ENCODE data around the gene NLRP6. TPM values are rescaled to one million over a fixed set of nuclear protein-coding genes. Genes with fewer than 3 reads are reported as not detected.

Gene NLRP6
- polyA plus RNA-seq, 1 experiment, result not detected

DNA sequence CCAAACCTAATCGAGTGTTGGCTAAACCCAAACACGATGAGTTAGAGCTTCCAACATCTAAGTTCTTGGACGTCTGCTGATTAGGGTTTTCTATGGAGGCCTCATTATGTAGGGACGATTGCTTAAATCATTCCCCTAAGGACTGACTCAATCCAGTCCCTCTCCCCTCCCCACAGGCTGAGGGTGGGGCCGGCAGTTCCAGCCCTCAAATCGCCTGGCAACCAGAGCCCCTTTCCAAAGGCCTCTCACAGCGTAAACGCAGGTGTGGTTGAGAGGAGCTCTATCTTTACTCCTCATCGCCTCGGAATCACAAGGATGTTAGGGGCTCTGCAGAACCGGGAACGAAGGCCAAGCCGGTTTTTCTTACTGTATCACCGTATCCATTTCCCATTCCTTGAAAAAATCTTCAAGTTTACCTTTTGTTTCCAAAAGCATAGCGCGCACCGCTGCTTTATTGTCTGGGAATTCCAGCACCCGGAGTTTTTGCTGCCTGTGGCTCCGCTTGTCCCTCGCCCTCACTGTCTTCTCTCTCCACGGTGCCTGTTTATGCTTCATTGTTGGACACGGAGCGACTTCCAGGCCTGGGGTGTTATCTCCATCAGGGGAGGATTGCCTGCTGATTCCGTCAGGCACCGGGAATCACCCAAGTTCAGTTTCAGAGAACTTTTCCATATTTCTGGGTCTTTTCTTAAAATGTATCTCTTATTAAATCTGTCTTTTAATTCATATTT is 56.2 kb downstream of the NLRP6 start:
- ChIA-PET CTCF (interaction anchor here (0.6 to 0.9 kb wide), 2 partner anchors 19 to 25 kb away, joined by 3 to 4 read pairs; no protein-coding TSS in a partner anchor), POLR2A (no interaction called here)
- TF ChIP-seq, protein P1, sequence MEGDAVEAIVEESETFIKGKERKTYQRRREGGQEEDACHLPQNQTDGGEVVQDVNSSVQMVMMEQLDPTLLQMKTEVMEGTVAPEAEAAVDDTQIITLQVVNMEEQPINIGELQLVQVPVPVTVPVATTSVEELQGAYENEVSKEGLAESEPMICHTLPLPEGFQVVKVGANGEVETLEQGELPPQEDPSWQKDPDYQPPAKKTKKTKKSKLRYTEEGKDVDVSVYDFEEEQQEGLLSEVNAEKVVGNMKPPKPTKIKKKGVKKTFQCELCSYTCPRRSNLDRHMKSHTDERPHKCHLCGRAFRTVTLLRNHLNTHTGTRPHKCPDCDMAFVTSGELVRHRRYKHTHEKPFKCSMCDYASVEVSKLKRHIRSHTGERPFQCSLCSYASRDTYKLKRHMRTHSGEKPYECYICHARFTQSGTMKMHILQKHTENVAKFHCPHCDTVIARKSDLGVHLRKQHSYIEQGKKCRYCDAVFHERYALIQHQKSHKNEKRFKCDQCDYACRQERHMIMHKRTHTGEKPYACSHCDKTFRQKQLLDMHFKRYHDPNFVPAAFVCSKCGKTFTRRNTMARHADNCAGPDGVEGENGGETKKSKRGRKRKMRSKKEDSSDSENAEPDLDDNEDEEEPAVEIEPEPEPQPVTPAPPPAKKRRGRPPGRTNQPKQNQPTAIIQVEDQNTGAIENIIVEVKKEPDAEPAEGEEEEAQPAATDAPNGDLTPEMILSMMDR (IDR thresholded peaks at IDR 0.05; ENCODE audit: insufficient read depth, low read depth, low read length), result no peak
- H3K4me3 ChIP-seq (ENCODE audit: low read depth, low read length), result no peak overlapping the region
- H3K27me3 ChIP-seq (ENCODE audit: control insufficient read depth, insufficient read depth, low read length), result no peaks in the 10 kb centered on the region
- no peak for DNase-seq (ENCODE audit: low read depth)
- H3K36me3 ChIP-seq (ENCODE audit: control insufficient read depth, insufficient read depth, low read length), result no peaks in the 10 kb centered on the region

Small RNAs within 50 kb of the gene (small RNA-seq; reads per million reads assigned to genes)
- gene AC136475.6 (ENCODE audit: insufficient read length, low read depth, low replicate concordance), result not detected

Other genes with a start within 250 kb of the NLRP6 start
- not detected in 2 replicates for gene SCGB1C1, start 85.3 kb upstream of the NLRP6 start, polyA plus RNA-seq (2011; rRNA removed)
- gene BET1L, start 71.0 kb upstream of the NLRP6 start, polyA plus RNA-seq (2011; rRNA removed), result 69.5 and 111 TPM in 2 replicates
- gene RIC8A, start 70.7 kb upstream of the NLRP6 start, polyA plus RNA-seq (2011; rRNA removed), result 169 and 242 TPM in 2 replicates
- 18.8 and 22.2 TPM in 2 replicates for gene SIRT3, start 42.1 kb upstream of the NLRP6 start, polyA plus RNA-seq (2011; rRNA removed)
- 158 and 187 TPM in 2 replicates for gene PSMD13, start 41.4 kb upstream of the NLRP6 start, polyA plus RNA-seq (2011; rRNA removed)
- 7.4 and 13.2 TPM in 2 replicates for gene PGGHG, start 10.7 kb downstream of the NLRP6 start, polyA plus RNA-seq (2011; rRNA removed)
- not detected in 2 replicates for gene IFITM5, start 21.1 kb downstream of the NLRP6 start, polyA plus RNA-seq (2011; rRNA removed)
- gene IFITM2, start 29.4 kb downstream of the NLRP6 start, polyA plus RNA-seq (2011; rRNA removed), result 456 and 813 TPM in 2 replicates
- 566 and 660 TPM in 2 replicates for gene IFITM1, start 35.6 kb downstream of the NLRP6 start, polyA plus RNA-seq (2011; rRNA removed)
- gene IFITM3, start 42.5 kb downstream of the NLRP6 start, polyA plus RNA-seq (2011; rRNA removed), result 989 and 1,538 TPM in 2 replicates
- gene B4GALNT4, start 91.1 kb downstream of the NLRP6 start, polyA plus RNA-seq (2011; rRNA removed), result 3.0 and 5.4 TPM in 2 replicates
- gene PKP3, start 115.8 kb downstream of the NLRP6 start, polyA plus RNA-seq (2011; rRNA removed), result 0.42 and 0.86 TPM in 2 replicates
- gene SIGIRR, start 136.6 kb downstream of the NLRP6 start, polyA plus RNA-seq (2011; rRNA removed), result 21.1 and 29.2 TPM in 2 replicates
- not detected in 2 replicates for gene ANO9, start 163.6 kb downstream of the NLRP6 start, polyA plus RNA-seq (2011; rRNA removed)
- 18.1 and 25.8 TPM in 2 replicates for gene PTDSS2, start 171.9 kb downstream of the NLRP6 start, polyA plus RNA-seq (2011; rRNA removed)
- gene RNH1, start 228.8 kb downstream of the NLRP6 start, polyA plus RNA-seq (2011; rRNA removed), result 139 and 260 TPM in 2 replicates